Spleen (tissue), 11 donors: ENCODE data around the gene IL15. TPM values are rescaled to one million over a fixed set of nuclear protein-coding genes. Genes with fewer than 3 reads are reported as not detected.

Experiments used
- DNase-seq: peaks from one replicate; pipeline ENCODE4 v3.0.0-alpha.2; 2020
- H3K27ac ChIP-seq, 8 donors: fragments of 200-600 bp; sonication (generic) in 7 of 8; 1 replicate in 4 of 8; 2 replicates in 4 of 8; pipeline versions ENCODE4 v1.5.0 to v1.8.0; 2016 to 2021; ENCODE audit warnings: inconsistent platforms in 4 of 8, mild to moderate bottlenecking in 4 of 8, moderate library complexity in 1 of 8
- H3K27me3 ChIP-seq, 7 donors: fragments of 200-600 bp; sonication (generic) in 6 of 7; replicated peaks in 1 of 7; 1 replicate in 4 of 7; 2 replicates in 3 of 7; pipeline versions ENCODE4 v1.5.0 to v1.8.0; 2016 to 2021; ENCODE audit warnings: inconsistent platforms in 3 of 7, mild to moderate bottlenecking in 1 of 7
- H3K36me3 ChIP-seq, 6 donors: fragments of 200-600 bp; sonication (generic) in 5 of 6; 1 replicate in 4 of 6; 2 replicates in 2 of 6; pipeline versions ENCODE4 v1.5.0 to v1.8.0; 2016 to 2021; ENCODE audit warnings: inconsistent platforms in 2 of 6
- H3K4me1 ChIP-seq, 6 donors: fragments of 200-600 bp; sonication (generic) in 5 of 6; 1 replicate in 3 of 6; 2 replicates in 3 of 6; pipeline versions ENCODE4 v1.5.0 to v1.8.0; 2016 to 2021; ENCODE audit warnings: inconsistent platforms in 3 of 6
- H3K4me3 ChIP-seq, 8 donors: fragments of 200-600 bp; sonication (generic) in 7 of 8; 1 replicate in 4 of 8; 2 replicates in 4 of 8; pipeline versions ENCODE4 v1.5.0 to v1.8.0; 2016 to 2021; ENCODE audit warnings: inconsistent platforms in 4 of 8, mild to moderate bottlenecking in 4 of 8, moderate library complexity in 2 of 8
- H3K9me3 ChIP-seq, 8 donors: fragments of 200-600 bp; sonication (generic) in 7 of 8; 1 replicate in 4 of 8; 2 replicates in 4 of 8; pipeline versions ENCODE4 v1.5.0 to v1.8.0; 2016 to 2021; ENCODE audit warnings: inconsistent platforms in 4 of 8
- POLR2A ChIP-seq, 3 donors: fragments of 450-650 bp; IDR thresholded peaks; one replicate each; pipeline ENCODE4 v1.5.1; 2017; ENCODE audit warnings: antibody characterized with exemption in 3 of 3, mild to moderate bottlenecking in 1 of 3
- POLR2AphosphoS5 ChIP-seq, 3 donors: sonication (generic); formaldehyde crosslinking; IDR thresholded peaks; one replicate each; pipeline ENCODE4 v1.5.1; 2017; ENCODE audit warnings: antibody characterized with exemption in 3 of 3
- whole genome bisulfite sequencing, 5 donors: extraction: QIAGEN DNeasy Blood & Tissue Kit in 3 of 5; methylation state at CpG; one replicate each; pipeline versions ENCODE4 v1.1.5 to v1.1.7; 2013 to 2018; 5-methylcytosine and 5-hydroxymethylcytosine counted together
- intact Hi-C: fragments of 100-400 bp; cut with DNase I; formaldehyde crosslinking; loops from one replicate; pipeline ENCODE4 v1.15.0; 2023; ENCODE audit warnings: low total_unique reads
- polyA plus RNA-seq, 3 donors: library from polyadenylated mRNA; stranded (reverse); fragments of 200-250 nt; gene quantifications; one replicate each; pipeline ENCODE4 v1.2.1, GENCODE V29; 2013
- total RNA-seq, 7 donors: library from RNA; depleted of rRNA in 3 of 7; stranded (reverse); fragments of >200 nt in 3 of 7; fragmentation: NEBNext Ultra II Directional in 4 of 7; extraction: Animal tissue kit (Norgen Biotek cat#: 25700) in 4 of 7; gene quantifications; one replicate each; pipeline versions ENCODE4 v1.1.0 to v1.2.1, GENCODE V29; 2016 to 2021
- TF ChIP-seq, protein P1 (sequence below), 11 experiments: fragments of 200-600 bp in 7 of 11; fragments of 450-650 bp in 4 of 11; sonication (generic) in 4 of 11; IDR thresholded peaks in 8 of 11; conservative IDR thresholded peaks in 3 of 11; 1 replicate in 7 of 11; 2 replicates in 4 of 11; pipeline versions ENCODE4 v1.4.0 to v1.8.0; 2016 to 2021; ENCODE audit warnings: antibody characterized with exemption in 11 of 11, inconsistent platforms in 4 of 11, mild to moderate bottlenecking in 1 of 11
- donor health status: healthy with polysubstance abuse.
- donor health status: DM: no; HTN: no; CAD: no; lungs with moderate emphysema.
- donor health status: DM: no; HTN: no; CAD: no.
- donor health status: Bipolar disorder and iron deficiency.
- donor health status: healthy.
- donor health status: DM: no; HTN: no; CAD: no.
- donor health status: DM: yes; HTN: yes; CAD: no.

Gene IL15
- total and polyA plus RNA-seq, 10 donors, result 15.9 to 37.0 (median 21.1) TPM

- Histone ChIP-seq H3K9me3 (no peaks in the 10 kb centered on the region), H3K27me3 (peaks cover 0 to 3% (median 0%) of the 10 kb centered on the region in 7 donors), H3K4me1 (peaks cover 14 to 92% (median 58%) of the 10 kb centered on the region in 6 donors), H3K4me3 (no peak overlapping the region), H3K36me3 (no peaks in the 10 kb centered on the region), H3K27ac (peak overlapping the region in 4 of 8 donors; percentile 15 to 60 (median 42))
- intact Hi-C loops, result no loop called here
- DNase-seq, result no peak
- TF ChIP-seq POLR2AphosphoS5 (IDR thresholded peaks at IDR 0.05) (no peak), POLR2A (IDR thresholded peaks at IDR 0.05) (no peak)
- TF ChIP-seq, protein P1, sequence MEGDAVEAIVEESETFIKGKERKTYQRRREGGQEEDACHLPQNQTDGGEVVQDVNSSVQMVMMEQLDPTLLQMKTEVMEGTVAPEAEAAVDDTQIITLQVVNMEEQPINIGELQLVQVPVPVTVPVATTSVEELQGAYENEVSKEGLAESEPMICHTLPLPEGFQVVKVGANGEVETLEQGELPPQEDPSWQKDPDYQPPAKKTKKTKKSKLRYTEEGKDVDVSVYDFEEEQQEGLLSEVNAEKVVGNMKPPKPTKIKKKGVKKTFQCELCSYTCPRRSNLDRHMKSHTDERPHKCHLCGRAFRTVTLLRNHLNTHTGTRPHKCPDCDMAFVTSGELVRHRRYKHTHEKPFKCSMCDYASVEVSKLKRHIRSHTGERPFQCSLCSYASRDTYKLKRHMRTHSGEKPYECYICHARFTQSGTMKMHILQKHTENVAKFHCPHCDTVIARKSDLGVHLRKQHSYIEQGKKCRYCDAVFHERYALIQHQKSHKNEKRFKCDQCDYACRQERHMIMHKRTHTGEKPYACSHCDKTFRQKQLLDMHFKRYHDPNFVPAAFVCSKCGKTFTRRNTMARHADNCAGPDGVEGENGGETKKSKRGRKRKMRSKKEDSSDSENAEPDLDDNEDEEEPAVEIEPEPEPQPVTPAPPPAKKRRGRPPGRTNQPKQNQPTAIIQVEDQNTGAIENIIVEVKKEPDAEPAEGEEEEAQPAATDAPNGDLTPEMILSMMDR (IDR thresholded peaks at IDR 0.05 in 8 of 11, conservative IDR thresholded peaks at IDR 0.05 in 3 of 11), result no peak
- WGBS, 5 donors, result 69 to 82% (median 72%) methylated on average over 3 of the region's 3 CpGs
Observed at GRCh38 chr4:141642063-141642462, 5.7 kb downstream of the IL15 start.

- Histone ChIP-seq H3K27ac (peak overlapping the region in 6 of 8 donors; percentile 15 to 60 (median 40)), H3K36me3 (no peaks in the 10 kb centered on the region), H3K9me3 (no peaks in the 10 kb centered on the region), H3K27me3 (no peaks in the 10 kb centered on the region), H3K4me3 (no peak overlapping the region), H3K4me1 (peaks cover 16 to 92% (median 56%) of the 10 kb centered on the region in 6 donors)
- intact Hi-C loops, result no loop called here
- DNase-seq, result no peak
- TF ChIP-seq, protein P1 (IDR thresholded peaks at IDR 0.05 in 8 of 11, conservative IDR thresholded peaks at IDR 0.05 in 3 of 11), result no peak
- TF ChIP-seq POLR2AphosphoS5 (IDR thresholded peaks at IDR 0.05) (no peak), POLR2A (IDR thresholded peaks at IDR 0.05) (no peak)
Observed at GRCh38 chr4:141642711-141643110, 6.3 kb downstream of the IL15 start.

- TF ChIP-seq, protein P1 (IDR thresholded peaks at IDR 0.05 in 8 of 11, conservative IDR thresholded peaks at IDR 0.05 in 3 of 11), result no peak
- no peak for TF ChIP-seq POLR2A (IDR thresholded peaks at IDR 0.05)
- no peak for TF ChIP-seq POLR2AphosphoS5 (IDR thresholded peaks at IDR 0.05)
- no peak overlapping the region for H3K4me3 ChIP-seq
- intact Hi-C loops, result no loop called here
- H3K9me3 ChIP-seq, result no peaks in the 10 kb centered on the region
- peak overlapping the region in 6 of 8 donors; percentile 4 to 60 (median 36) for H3K27ac ChIP-seq
- H3K4me1 ChIP-seq, result peaks cover 23 to 92% (median 56%) of the 10 kb centered on the region in 6 donors
- H3K27me3 ChIP-seq, result no peaks in the 10 kb centered on the region
- WGBS, 5 donors, result 33 to 61% (median 47%) methylated on average over 1 of the region's 1 CpG
- no peaks in the 10 kb centered on the region for H3K36me3 ChIP-seq
- no peak for DNase-seq
Observed at GRCh38 chr4:141643557-141643956, 7.2 kb downstream of the IL15 start.

- TF ChIP-seq, protein P1 (IDR thresholded peaks at IDR 0.05 in 8 of 11, conservative IDR thresholded peaks at IDR 0.05 in 3 of 11), result no peak
- no peak for TF ChIP-seq POLR2A (IDR thresholded peaks at IDR 0.05)
- WGBS, 5 donors, result 68 to 85% (median 76%) methylated on average over 3 of the region's 3 CpGs
- peaks cover 16 to 81% (median 43%) of the 10 kb centered on the region in 6 donors for H3K4me1 ChIP-seq
Observed at GRCh38 chr4:141645611-141646340, 9.4 kb downstream of the IL15 start.

More at GRCh38 chr4:141645611-141646340, 9.4 kb downstream of the IL15 start:
- H3K36me3 ChIP-seq, result no peaks in the 10 kb centered on the region
- H3K27ac ChIP-seq, result peak overlapping the region in 3 of 8 donors; percentile 21 to 56 (median 21)
- H3K27me3 ChIP-seq, result no peaks in the 10 kb centered on the region
- H3K4me3 ChIP-seq, result no peak overlapping the region
- intact Hi-C loops, result no loop called here
- no peaks in the 10 kb centered on the region for H3K9me3 ChIP-seq
- no peak for DNase-seq
